Sigmoid colon (tissue), 7 donors: ENCODE data around the gene PADI1. TPM values are rescaled to one million over a fixed set of nuclear protein-coding genes. Genes with fewer than 3 reads are reported as not detected.

Experiments used
- DNase-seq: peaks from one replicate; pipeline ENCODE4 v3.0.0-alpha.2; 2019
- H3K27ac ChIP-seq, 4 donors: fragments of 200-600 bp; sonication (generic); one replicate each; pipeline ENCODE4 v1.5.1; 2016 to 2019; ENCODE audit warnings: mild to moderate bottlenecking in 1 of 4
- H3K27me3 ChIP-seq, 3 donors: fragments of 200-600 bp; sonication (generic); one replicate each; pipeline ENCODE4 v1.5.1; 2019; ENCODE audit warnings: mild to moderate bottlenecking in 1 of 3
- H3K36me3 ChIP-seq, 4 donors: fragments of 200-600 bp; sonication (generic); one replicate each; pipeline ENCODE4 v1.5.1; 2016 to 2019
- H3K4me1 ChIP-seq, 4 donors: fragments of 200-600 bp; sonication (generic); one replicate each; pipeline ENCODE4 v1.5.1; 2017 to 2019
- H3K4me3 ChIP-seq, 4 donors: fragments of 200-600 bp; sonication (generic); one replicate each; pipeline ENCODE4 v1.5.1; 2017 to 2019; ENCODE audit warnings: mild to moderate bottlenecking in 2 of 4, moderate library complexity in 1 of 4
- H3K9me3 ChIP-seq, 4 donors: fragments of 200-600 bp in 3 of 4; sonication (generic) in 3 of 4; one replicate each; pipeline versions ENCODE4 v1.5.1 to v1.6.1; 2013 to 2019
- EP300 ChIP-seq, 4 donors: sonication (generic); formaldehyde crosslinking; IDR thresholded peaks; one replicate each; pipeline ENCODE4 v1.6.1; 2017; ENCODE audit warnings: antibody characterized with exemption in 4 of 4
- POLR2A ChIP-seq, 2 donors: fragments of 450-650 bp; IDR thresholded peaks; one replicate each; pipeline ENCODE4 v1.6.1; 2016; ENCODE audit warnings: antibody characterized with exemption in 2 of 2, mild to moderate bottlenecking in 2 of 2, moderate library complexity in 2 of 2
- POLR2AphosphoS5 ChIP-seq, 4 donors: sonication (generic); formaldehyde crosslinking; IDR thresholded peaks; one replicate each; pipeline ENCODE4 v1.6.1; 2017; ENCODE audit warnings: antibody characterized with exemption in 4 of 4
- WGBS, 2 donors: extraction: QIAGEN DNeasy Blood & Tissue Kit; methylation state at CpG; one replicate each; pipeline ENCODE4 v1.1.7; 2013; 5-methylcytosine and 5-hydroxymethylcytosine counted together
- intact Hi-C: fragments of 100-400 bp; cut with DNase I; formaldehyde crosslinking; loops from one replicate; pipeline ENCODE4 v1.15.1; 2023
- polyA plus RNA-seq, 3 donors: library from polyadenylated mRNA; stranded (reverse); fragments of 200-250 nt; gene quantifications; one replicate each; pipeline ENCODE4 v1.2.3, GENCODE V29; 2013
- total RNA-seq, 4 donors: library from RNA; depleted of rRNA; stranded (reverse); fragments of >200 nt; gene quantifications; one replicate each; pipeline ENCODE4 v1.1.0, GENCODE V29; 2016
- TF ChIP-seq, protein P1 (sequence below), 4 experiments: fragments of 450-650 bp in 3 of 4; fragments of 200-600 bp in 1 of 4; IDR thresholded peaks; one replicate each; pipeline ENCODE4 v1.5.1; 2016 to 2019; ENCODE audit warnings: antibody characterized with exemption in 4 of 4, mild to moderate bottlenecking in 3 of 4, moderate library complexity in 2 of 4
- donor health status: healthy with polysubstance abuse.
- donor health status: Bipolar disorder and iron deficiency.
- donor health status: healthy.

Gene PADI1
- total and polyA plus RNA-seq, 7 donors, result under 0.01 to 0.92 (median 0.63) TPM; not detected in 4

DNA sequence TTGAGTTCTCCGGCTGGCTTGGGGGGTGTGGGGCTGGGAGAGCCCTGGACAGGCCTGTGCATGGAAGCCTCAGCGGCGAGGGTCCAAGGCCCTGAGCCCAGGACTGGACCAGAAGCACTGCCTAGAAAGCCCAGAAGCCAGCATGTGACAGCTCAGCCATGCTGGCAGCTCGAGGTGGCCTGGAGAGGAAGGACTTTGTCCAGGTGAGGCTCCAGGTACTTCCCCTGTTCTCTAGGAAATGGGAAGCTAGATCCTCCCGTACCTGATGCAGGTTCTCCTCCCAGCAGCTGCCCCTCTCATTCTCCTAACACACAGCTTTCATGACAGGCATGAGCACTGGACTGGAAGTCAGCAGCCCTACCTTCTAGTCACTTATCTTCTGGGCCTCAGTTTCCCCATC lies 50.4 kb downstream of the PADI1 start:
- intact Hi-C loops, result no loop called here
- Histone ChIP-seq H3K36me3 (no peaks in the 10 kb centered on the region), H3K9me3 (no peaks in the 10 kb centered on the region), H3K27me3 (peaks cover 0 to 22% (median 0%) of the 10 kb centered on the region in 3 donors), H3K4me1 (no peaks in the 10 kb centered on the region), H3K4me3 (no peak overlapping the region), H3K27ac (no peak overlapping the region)
- TF ChIP-seq, protein P1, sequence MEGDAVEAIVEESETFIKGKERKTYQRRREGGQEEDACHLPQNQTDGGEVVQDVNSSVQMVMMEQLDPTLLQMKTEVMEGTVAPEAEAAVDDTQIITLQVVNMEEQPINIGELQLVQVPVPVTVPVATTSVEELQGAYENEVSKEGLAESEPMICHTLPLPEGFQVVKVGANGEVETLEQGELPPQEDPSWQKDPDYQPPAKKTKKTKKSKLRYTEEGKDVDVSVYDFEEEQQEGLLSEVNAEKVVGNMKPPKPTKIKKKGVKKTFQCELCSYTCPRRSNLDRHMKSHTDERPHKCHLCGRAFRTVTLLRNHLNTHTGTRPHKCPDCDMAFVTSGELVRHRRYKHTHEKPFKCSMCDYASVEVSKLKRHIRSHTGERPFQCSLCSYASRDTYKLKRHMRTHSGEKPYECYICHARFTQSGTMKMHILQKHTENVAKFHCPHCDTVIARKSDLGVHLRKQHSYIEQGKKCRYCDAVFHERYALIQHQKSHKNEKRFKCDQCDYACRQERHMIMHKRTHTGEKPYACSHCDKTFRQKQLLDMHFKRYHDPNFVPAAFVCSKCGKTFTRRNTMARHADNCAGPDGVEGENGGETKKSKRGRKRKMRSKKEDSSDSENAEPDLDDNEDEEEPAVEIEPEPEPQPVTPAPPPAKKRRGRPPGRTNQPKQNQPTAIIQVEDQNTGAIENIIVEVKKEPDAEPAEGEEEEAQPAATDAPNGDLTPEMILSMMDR (IDR thresholded peaks at IDR 0.05), result no peak
- TF ChIP-seq POLR2A (IDR thresholded peaks at IDR 0.05), result no peak
- no peak for TF ChIP-seq EP300 (IDR thresholded peaks at IDR 0.05)
- no peak for TF ChIP-seq POLR2AphosphoS5 (IDR thresholded peaks at IDR 0.05)
- no peak for DNase-seq
- WGBS, 2 donors, result 35 to 79% methylated on average over 5 of the region's 5 CpGs

DNA sequence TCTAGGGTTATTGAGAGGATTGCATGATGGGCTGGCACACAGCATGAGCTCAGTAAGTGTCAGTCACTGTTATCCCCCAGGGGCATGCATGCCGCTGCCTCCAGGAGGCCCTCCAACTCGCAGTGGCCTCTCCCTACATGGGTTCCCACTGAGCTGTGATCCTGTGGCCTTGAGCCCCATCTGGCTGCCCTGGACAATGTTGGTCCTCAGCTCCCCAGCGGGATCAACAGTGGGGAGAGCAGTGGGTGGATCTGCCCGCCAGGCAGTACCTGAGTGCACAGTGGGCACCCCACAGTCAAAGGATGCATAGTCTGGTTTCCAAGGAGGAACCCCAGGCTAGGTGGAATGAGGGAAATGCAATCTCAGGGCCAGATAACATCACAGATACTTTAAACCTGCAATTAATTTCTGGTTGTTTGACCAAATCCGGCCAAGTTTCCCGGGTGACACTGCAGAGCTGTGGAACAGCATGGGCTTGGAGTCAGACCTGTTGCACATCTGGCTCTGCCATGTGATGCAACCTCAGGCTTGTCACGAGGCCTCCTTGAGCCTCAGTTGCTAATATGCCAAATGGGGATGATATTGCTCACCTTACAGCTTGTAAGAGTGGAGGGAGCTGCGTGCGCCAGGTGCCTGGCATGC lies 53.3 kb downstream of the PADI1 start:
- peaks cover 0 to 22% (median 0%) of the 10 kb centered on the region in 3 donors for H3K27me3 ChIP-seq
- TF ChIP-seq POLR2A (IDR thresholded peaks at IDR 0.05) (no peak), POLR2AphosphoS5 (IDR thresholded peaks at IDR 0.05) (no peak), EP300 (IDR thresholded peaks at IDR 0.05) (no peak)
- TF ChIP-seq, protein P1 (IDR thresholded peaks at IDR 0.05), result no peak
- H3K9me3 ChIP-seq, result no peaks in the 10 kb centered on the region
- H3K4me3 ChIP-seq, result no peak overlapping the region
- H3K27ac ChIP-seq, result no peak overlapping the region
- DNase-seq, result no peak
- intact Hi-C loops, result no loop called here
- H3K4me1 ChIP-seq, result no peaks in the 10 kb centered on the region
- H3K36me3 ChIP-seq, result no peaks in the 10 kb centered on the region
- WGBS, 2 donors, result 81 to 83% methylated on average over 9 of the region's 9 CpGs

DNA sequence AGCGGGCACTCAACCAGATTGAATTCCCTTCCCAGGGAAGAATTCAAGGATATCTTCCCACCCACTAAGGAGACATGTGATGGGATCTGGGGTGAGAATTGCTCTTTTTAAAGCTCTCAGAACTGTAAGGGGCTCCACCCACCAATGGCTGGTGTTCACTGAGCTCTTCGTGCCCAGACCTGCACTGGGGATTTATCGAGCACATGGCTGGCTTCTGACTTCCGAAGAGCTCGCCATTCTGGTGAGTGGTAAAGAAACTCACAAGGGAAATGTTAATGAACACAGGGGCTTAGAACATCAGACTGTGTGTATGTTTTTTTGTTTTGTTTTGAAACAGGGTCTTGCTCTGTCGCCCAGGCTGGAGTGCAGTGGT lies 53.8 kb downstream of the PADI1 start:
- Histone ChIP-seq H3K36me3 (no peaks in the 10 kb centered on the region), H3K4me3 (no peak overlapping the region), H3K27ac (no peak overlapping the region), H3K27me3 (peaks cover 0 to 22% (median 0%) of the 10 kb centered on the region in 3 donors), H3K9me3 (no peaks in the 10 kb centered on the region), H3K4me1 (no peaks in the 10 kb centered on the region)
- TF ChIP-seq EP300 (IDR thresholded peaks at IDR 0.05) (no peak), POLR2AphosphoS5 (IDR thresholded peaks at IDR 0.05) (no peak), POLR2A (IDR thresholded peaks at IDR 0.05) (no peak)
- TF ChIP-seq, protein P1 (IDR thresholded peaks at IDR 0.05), result no peak
- intact Hi-C loops, result no loop called here
- DNase-seq, result no peak
- WGBS, 2 donors, result 84% methylated on average over 6 of the region's 6 CpGs

DNA sequence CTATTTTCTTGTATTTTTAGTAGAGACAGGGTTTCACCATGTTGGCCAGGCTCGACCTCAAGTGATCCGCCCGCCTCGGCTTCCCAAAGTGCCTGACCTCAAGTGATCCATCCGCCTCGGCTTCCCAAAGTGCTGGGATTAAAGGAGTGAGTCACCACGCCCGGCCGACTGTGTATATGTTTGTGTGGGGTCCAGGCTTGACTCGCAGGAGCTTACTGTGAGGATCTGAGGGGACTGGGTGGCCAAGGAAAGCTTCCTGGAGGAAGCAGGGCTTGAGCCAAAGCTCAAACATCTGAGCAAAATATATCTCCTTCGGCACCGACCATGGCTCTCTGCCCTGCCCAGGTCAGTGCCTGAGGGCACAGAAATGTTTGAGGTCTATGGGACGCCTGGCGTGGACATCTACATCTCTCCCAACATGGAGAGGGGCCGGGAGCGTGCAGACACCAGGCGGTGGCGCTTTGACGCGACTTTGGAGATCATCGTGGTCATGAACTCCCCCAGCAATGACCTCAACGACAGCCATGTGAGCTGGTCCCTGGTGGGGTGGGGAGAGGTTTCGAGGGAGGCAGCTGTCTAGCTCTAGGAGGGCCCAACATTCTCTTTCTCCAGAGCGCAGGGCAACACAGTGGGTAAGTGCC lies 54.4 kb downstream of the PADI1 start:
- 80 to 83% methylated on average over 24 of the region's 24 CpGs for WGBS, 2 donors
- peaks cover 0 to 22% (median 0%) of the 10 kb centered on the region in 3 donors for H3K27me3 ChIP-seq

DNA sequence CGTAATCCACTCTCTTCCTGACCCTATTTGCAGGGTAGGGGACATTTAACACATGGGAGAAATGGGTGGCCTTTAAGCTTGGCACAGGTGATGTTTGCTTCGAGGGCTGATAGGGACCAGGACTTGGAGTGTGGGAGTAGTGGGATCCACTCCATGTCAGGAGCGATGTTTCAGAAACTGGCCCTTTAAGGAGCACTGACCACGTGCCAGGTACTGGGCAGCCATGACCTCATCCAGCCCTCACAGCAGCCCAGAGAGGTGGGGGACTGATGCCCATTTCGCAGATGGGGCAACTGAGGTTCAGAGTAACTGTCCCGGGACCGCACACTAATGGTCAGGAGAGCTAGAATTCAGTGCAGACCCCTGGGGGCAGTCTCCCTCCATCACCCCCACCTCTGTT lies 55.3 kb downstream of the PADI1 start:
- Histone ChIP-seq H3K27me3 (peaks cover 0 to 21% (median 0%) of the 10 kb centered on the region in 3 donors), H3K4me1 (no peaks in the 10 kb centered on the region), H3K9me3 (no peaks in the 10 kb centered on the region), H3K36me3 (no peaks in the 10 kb centered on the region), H3K4me3 (no peak overlapping the region), H3K27ac (no peak overlapping the region)
- TF ChIP-seq POLR2AphosphoS5 (IDR thresholded peaks at IDR 0.05), result no peak
- TF ChIP-seq, protein P1 (IDR thresholded peaks at IDR 0.05), result no peak
- TF ChIP-seq EP300 (IDR thresholded peaks at IDR 0.05), result no peak
- TF ChIP-seq POLR2A (IDR thresholded peaks at IDR 0.05), result no peak
- intact Hi-C loops, result no loop called here
- WGBS, 2 donors, result 81 to 88% methylated on average over 7 of the region's 7 CpGs
- DNase-seq, result no peak

More for the DNA sequence above, 54.4 kb downstream of the PADI1 start:
- no peaks in the 10 kb centered on the region for H3K4me1 ChIP-seq
- no peak overlapping the region for H3K27ac ChIP-seq
- H3K9me3 ChIP-seq, result no peaks in the 10 kb centered on the region
- no peak for DNase-seq
- TF ChIP-seq POLR2AphosphoS5 (IDR thresholded peaks at IDR 0.05) (no peak), EP300 (IDR thresholded peaks at IDR 0.05) (no peak)
- no peak overlapping the region for H3K4me3 ChIP-seq
- no peaks in the 10 kb centered on the region for H3K36me3 ChIP-seq
- intact Hi-C loops, result no loop called here
